Kasumi-1 (cell line): ENCODE measurements around the gene RAI1.

Source experiments
- DNase-seq, 2 experiments: peaks; one replicate each; lab custom pipeline; 2025; lab: John Stamatoyannopoulos, UW

The RAI1 gene

DNA sequence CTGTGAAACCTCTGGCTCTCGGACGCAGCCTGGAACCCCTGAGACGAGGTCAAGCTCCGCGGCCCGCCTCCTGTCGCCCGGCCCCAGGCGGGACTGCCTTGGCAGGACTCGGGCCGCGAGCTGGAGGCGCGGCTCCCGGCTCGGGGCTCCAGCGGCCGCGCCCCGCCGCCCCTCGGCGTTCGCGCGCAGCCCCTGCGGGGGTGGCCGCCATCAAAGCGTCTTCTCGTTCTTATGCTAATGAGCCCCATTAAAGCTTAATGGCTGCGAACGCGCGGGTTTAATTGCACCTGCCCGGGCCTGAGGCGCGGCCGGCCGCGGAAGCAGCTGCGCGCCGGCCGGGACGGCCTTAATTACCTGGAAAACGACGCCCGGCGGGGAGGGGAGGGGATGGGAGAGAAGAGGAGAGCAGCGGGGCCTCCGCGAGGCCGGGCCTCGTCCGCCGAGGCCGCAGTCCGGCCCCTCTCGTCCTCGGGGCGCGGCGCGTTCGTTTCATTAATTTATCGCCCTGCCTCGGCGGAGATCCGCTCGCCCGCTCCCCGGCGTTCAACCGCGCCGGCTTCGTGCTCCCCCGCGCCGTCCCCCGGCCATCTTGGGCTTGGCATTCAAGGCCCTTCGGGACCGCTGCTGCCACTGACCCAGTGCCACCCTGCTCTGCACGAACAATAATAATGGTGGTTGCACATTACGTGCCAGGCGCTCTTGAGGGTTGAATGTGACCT, 19.2 kb downstream of the RAI1 start:
- no peak for DNase-seq

DNA sequence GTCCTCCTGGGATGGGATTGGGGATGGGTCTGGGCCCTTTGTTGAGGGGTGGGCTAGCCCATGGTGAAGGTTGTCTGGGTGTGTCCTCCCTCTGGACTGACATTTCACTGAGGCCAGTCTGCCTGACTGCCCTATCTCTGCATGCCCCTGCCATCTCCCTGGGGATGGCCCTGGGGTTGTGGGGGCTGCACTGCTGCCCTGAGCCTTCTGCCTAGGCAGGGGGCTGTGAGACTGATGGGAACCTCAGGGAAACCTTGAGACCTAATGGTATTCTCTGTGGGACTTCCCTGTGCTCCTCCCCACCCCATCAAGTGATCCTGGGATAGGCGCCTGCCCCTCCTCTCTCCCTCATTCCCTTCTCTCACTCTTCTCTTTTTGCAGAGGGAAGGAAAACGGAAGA, 19.9 kb downstream of the RAI1 start:
- no peak for DNase-seq

DNA sequence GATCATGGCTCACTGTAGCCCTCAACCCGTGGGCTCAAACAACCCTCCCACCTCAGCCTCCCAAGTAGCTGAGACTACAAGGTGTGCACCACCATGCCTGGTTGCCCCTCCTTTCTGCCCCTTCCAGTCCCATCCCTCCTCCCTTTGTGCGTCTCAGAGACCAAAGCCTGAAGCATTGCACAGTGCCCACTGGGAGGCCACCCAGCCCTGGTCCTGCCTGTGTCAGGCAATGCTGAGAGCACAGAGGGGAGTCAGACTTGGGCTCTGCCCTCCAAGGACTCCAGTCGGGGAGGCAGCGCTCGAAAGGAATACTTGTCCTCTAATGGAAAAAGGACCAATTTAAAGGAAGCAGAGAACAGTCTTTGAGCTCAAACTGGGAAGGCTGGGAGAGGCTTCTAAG, 20.4 kb downstream of the RAI1 start:
- DNase-seq, result no peak

DNA sequence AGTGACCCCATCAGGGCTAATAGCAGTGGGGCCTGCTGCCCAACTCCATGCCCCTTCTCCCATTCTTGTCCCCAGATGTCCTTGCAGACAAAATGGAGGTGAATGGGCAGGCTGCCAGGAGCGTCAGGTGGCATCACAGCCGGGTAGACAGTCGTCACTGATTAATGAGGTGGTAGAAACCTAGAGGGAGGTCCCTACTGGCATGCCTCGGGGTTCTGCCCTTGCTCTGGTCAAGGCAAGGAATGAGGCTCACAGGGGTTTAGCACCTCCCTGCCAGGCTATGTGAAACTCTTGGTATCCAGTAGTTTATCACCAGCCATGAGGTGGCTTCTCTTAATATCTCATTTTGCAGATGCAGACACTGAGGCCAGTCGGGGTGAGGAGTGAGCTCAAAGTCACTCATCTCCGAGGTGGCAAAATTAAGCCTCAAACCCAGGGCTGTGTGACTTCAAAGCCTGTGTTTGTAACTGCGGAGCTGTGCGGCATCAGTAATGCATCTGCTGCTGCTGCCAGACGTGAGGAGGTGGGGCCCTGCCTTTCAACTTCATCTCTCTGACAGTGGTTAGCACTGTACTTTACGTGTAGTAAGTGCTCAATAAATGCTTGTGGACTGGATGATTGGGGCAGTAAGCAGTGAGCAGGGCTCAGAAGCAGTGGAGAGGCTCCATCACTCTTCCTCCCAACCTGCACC, 21.3 kb downstream of the RAI1 start:
- DNase-seq, result no peak

DNA sequence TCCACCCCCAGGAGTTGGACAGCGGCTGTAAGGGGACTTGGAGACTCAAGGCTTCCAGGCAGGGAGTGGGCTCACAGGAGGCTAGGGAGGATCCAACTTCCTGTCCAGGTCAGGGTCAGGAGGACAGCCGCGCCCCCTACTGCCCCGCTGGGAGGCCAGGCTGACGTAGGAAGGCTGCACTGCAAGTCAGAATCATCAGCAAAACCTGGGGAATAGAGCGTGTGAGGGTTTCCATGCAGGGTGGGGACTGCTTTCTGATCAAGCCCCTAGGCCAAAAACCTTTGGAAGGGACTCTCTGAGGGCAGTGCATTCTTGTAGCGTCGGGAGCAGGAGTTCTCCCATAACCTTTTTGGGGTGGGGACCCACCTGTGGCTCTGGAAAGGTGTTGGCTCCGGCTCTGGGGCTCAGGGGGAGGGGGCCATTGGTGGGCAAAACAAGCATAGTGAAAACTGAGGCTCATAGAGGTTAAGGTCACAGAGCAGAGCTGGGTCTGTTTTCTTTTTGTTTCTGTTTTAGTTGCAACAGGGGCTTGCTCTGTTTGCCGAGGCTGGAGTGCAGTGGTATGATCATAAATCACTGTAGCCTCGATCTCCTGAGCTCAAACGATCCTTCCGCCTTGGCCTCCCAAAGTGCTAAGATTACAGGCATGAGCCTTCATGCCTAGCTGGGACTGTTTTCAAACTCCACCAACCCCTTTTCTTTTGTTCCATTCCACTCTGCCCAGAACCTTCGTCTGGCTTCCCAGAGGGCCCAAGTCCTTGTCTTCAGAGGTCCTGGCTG, 22.1 kb downstream of the RAI1 start:
- DNase-seq, result no peak

DNA sequence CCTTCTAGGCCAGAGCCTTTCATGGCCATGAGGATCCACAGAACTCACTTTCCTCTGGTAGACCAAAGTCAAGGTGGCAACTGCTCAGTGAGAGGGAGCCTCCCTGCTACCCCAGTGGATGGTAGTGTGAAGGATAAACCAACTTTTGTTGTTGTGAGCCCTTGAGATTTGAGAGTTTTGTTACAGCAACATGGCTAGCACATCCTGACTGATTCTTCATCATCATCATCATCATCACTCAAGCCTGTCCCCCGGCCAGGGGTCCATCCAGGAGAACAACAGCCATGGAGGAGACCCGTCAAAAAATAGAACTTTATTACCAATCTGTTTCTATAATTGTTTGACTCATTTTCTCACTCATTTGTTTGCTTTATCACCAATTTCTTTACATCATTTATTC, 23.7 kb downstream of the RAI1 start:
- DNase-seq, result no peak

DNA sequence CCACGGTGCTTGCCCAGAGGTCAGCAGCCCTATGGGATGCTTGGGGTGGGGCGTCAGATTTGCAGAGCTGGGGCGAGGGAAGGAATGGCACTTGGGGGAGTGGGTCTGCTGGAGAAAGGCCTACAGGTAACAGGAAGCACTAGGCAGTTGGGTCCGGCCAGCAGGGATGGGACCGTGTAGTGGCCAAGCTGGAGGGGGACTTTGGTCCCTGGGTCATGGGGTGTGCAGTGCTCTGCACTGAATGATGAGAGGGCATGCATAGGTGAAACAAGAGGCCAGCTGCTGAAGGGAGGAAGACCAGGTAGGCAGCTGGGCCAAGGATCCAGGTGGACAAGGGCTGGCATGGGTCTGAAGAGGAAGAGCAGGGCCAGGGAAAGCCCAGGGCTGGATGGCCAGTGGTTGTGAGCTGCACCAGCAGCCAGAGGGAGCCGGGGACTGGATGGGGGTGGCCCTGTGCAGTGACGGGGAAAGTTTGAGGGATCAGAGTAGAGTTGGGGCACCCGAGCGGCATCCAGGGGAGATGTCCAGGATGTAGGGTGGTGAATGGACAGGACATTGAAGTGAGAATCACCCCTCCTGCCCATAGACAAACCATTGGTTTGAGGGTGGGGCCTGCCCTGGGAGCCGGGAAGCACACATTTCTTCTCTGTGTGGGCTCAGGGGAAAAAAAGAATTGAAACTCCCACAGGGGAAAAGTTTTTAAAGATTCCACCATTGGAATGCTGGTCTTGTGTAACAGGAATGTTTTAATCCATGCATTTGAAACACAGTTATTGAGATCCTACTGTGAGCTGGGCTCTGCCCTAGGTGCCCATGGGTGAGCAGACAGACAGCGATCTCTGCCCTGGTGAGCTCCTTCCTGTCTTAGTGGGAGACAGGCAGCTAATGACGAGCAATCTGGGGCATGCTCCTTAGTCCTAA, 25.1 kb downstream of the RAI1 start:
- no peak for DNase-seq

DNA sequence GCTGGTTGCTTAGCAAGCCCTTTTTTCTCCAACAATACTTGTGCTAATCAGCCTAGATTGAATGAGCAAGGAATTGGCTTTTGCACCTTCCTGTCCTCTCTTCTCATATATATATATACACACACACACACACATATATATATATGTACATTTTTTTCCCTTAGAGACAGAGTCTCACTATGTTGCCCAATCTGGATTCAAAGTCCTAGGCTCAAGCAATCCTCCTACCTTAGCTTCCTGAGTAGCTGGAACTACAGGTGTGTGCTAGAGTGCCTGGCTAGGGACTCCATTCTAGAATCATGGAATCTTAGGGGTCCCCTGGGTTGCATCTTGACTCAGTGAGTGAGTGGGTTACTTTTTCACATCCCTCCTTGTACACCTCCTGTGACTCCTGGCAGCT, 27.0 kb downstream of the RAI1 start:
- DNase-seq, result no peak

DNA sequence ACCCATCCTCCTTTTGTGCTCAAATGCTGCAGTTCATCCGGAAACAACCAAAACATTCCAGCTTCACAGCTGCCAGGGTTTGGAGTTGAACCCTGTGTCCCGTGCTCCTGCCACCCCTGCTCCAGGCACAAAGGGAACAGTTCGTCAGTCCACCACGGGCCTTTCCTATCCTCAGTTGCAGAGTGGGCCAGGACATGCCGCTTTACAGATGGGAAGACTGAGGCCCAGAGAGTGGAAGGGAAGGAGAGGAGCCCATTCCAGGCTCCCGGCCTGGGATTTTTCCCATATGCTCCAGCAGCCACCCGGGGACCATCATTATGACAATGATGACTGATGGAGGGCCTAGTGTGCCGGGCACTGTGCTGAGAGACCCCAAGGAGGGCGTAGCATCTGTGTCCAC, 27.6 kb downstream of the RAI1 start:
- DNase-seq, result no peak

DNA sequence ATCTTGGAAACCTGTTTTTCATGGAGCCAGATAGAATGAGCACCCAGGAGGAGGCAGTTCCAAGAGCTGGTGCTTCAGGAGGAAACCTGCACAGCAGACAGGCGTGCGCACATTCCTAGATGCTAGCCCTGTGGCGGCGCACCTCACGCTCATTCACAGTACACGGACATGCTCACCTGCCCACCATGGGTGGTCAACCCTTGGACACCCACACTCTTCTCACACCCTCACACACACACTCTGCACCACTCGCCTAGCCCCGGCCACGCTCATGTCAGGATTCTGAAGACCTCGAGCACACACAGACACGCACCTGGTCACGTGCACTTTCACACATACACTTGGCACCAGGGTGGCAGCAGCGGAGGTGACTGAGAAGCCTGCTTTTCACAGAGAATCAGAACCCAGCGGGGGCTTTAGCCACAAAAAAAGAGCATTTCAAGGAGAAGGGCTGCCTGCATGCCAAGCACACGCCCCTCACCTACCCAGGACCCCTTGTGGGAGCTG, 28.6 kb downstream of the RAI1 start:
- DNase-seq, result no peak

DNA sequence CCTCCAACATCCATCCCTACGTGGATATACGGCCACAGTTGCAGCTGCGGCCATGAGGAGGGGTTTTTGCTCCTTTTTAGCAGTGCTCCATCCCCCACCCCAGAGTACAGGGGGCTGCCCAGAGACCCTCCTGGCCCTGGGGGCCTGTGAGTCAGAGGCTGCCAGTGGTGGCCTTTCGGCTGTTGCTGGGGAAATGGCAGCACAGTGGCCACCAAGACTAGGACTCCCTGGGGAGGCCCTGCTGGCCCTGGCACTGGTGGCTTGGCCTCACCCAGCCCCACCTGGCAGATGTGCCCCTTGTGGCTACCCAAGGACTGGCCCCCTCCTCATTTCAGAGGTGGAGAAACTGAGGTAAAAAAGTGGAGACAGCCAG, 29.1 kb downstream of the RAI1 start:
- no peak for DNase-seq

DNA sequence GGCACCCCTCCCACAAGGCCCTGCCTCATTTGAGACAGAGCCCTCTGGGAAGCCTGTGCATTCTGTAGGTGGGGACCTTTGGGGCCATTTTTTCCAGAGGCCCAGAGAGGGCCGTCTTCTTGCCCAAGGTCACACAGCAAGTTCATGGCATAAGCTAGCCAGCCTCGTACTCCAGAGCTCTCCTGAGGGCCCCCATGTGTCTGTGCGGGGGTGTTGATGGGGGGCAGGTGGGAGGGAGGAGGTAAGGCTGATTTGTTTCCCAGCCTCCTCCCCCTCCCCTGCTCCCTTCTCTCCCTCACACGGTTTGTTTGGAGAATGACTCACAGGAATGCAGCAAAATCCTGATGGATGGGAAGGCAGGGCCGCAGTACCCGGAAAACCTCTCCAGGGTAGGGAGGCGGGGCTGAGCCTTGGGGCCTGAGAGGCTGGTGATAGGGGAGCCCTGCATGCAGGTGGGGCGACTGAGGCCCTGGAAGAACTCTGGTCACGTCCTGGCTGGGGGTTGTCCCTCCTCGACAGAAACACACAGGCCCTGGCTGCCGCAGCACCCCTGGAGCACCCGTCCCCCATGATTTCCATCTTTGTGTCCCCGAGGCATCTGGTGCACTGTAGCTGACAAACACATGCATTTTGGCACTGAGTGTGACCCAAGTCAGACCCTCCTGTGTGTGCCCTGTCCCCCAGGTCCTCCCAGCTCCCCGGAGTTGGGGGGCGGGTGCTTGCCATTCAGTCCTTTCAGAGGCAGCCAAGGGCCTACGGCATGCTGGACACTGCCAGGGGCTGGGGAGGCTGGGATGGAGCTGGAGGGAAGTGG, 29.7 kb downstream of the RAI1 start:
- no peak for DNase-seq

DNA sequence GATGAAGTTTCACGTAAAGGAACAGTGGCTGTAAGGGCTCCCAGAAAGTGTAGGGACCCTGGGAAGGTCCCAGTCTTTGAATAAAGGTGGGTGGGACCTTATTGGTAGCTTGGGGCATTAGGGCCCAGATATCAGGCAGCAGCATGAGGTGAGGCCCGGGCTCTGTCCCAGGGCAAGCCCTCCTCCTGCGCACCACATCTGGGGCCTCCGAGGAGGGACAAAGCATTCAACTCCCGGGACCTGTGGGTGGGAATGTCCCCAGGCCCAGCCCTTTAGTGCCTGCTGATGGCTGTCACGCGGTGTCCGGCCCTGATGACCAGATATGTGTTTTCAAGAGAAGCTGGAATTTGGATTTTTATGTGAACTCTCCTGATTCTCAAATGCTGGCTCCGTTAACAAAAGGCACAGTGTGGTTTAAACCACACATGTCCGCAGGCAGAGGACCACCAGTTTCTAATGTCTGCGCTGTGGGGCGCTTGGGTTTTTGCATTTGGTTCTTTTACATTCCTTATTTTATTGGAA, 30.4 kb downstream of the RAI1 start:
- no peak for DNase-seq

DNA sequence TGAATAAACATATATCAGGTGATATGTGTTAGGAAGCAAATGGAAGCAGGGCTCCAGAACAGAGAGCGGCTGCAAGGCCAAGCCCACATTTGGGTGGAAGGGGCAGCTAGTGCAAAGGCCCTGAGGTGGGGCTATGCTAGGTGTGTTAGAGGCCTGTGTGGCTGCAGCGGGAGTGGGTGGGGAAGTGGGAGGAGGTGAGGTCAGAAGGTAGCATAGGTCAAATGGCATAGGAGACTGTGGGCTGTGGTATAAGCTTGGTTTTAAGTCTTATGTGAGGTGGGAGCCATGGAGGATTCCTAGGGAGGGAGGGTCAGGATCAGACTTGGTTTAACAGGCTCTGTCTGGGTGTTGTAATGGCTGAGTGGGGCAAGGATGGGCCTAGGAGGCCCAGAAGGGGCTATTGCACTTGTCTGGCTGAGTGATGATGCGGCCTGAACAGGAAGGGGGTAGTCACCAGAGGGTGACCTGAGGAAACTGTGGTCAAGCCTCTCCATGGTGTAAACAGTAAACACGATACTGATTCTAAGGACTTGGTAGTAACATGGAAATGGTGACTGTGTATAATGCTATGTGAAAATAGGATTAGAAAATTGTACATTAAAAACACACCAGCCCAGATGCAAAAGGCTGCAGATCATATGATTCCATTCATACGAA, 31.1 kb downstream of the RAI1 start:
- no peak for DNase-seq

DNA sequence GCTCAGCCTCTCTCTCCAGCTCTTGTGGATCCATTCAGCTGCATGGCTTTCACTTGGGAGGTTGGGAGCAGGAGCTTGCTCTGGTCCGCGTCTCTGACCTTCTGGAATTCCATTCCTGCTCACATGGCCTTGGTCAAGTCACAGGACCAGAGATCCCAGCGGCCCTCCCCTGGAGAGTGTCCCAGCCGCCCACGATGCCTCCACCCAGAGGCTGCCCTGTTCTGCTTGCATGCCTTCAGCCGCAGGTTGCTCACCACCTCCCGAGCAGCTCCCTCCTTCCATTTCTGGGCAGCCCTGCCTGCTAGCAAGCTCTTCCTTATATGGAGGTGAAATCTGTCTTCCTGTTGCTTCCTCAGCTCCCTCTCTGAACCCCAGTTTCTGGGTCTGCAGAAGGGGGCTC, 32.6 kb downstream of the RAI1 start:
- peak in 1 of 2 experiments; percentile 20 for DNase-seq

DNA sequence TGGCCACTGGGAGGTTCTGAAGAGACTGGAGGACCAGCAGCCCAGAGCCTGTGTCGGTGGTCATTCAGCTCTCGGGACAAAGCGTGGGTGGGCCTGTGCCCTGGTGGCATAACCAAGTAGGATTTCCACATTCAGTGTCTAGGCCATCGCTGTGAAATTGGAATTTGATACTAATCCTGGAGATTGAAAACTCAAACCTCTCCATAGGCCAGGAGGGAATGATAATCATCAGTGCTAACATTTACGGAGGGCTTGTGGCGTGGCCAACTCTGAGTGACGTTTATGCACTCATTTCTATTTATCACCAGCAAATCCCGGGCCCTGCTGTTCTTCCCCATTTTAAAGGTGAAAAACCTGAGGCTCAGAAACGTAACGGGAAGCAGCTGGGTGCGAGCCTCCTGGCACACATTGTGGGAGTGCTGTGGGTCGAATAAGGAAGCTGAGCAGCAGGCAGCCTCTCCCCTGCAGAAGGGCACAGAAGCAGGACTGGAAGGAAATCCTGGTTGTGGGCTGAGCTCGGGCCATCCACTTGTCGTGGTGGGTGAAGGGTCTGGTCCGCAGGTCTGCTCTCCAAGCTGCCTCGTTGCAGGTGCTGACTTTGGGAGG, 33.1 kb downstream of the RAI1 start:
- peak; percentile 59 to 60 for DNase-seq

DNA sequence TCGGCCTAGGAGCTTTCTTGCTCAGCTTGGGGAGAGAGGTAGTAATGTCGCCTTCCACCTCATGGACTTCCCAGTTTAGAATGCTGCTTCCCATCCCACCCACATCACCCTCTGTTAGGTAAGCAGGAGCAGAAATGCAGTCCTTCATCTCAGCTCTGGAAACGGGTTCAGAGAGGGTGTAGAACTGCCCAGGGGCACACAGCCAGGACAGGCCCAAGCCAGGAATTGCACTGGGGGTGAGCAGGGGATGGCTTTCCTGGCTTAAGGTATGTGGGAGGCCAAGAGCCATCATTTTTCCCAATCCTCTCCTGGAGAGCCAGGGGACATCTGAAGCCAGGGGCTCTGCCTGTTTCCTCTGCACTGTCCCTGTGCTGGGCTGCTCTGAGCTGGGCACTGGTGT, 33.6 kb downstream of the RAI1 start:
- DNase-seq, result no peak

DNA sequence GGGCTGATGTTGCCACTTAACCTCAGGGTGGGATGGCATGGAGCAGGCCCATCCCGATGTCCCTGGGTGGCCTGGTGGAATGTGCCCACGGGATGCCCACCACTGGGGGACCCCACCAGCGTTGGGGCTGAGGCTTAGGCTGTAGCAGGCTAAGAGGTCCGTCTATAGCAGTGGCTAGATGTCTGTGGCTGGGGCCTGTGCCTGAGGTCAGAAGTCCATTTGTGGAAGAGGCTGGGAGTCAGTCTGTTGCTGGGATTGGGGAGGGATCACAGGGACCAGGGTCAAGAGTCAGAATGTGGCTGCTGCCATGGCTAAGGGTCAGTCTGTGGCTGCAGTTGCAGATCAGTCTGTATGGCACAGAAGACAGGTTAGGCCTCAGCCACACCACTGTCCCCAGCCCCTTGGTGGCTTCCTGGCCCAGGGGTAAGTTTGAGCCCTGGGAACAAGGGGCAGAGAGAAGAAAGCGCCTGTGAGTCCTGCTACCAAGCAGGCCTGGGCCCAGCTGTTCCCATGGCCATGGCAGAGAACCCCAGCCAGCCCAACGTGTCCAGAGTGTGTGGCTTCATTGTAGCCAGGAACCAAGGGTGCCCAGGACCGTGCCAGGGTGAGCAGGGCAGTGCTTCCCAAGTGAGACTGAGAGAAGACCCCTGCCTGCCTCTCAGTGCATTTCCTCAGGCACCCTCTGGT, 35.7 kb downstream of the RAI1 start:
- no peak for DNase-seq

DNA sequence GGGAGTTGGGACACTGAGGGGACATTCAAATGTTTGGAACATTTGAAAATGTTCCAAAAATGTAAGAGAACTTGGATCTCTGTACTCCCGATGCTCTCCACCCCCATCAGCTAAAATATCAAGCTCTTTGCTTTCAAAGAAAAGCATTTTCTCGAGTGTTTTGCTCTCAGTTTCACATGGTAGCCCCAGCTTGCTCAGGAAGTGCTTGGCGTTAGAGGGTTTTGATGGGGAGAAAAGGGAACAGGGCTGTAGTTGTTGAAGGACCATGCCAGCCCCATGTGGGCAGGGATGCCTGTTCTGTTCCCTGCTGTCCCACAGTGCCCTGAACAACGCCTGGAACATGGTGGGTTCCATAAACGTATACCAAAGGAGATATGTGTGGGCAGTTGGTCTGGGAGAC, 37.0 kb downstream of the RAI1 start:
- DNase-seq, result no peak
